GM21447 (cell line): Measurements from ENCODE around the gene CAMK2B.
"Not testable (repeated sequence)": the region's sequence is repeated elsewhere in the genome, so short reads cannot be mapped to it uniquely, and the experiment has no call there.

ENCODE experiments used
- ATAC-seq: cut with Tn5 transposase; IDR thresholded peaks from one replicate; pipeline ENCODE4 v1.9.1; 2021; ENCODE audit not compliant: unreplicated experiment

Gene CAMK2B

DNA sequence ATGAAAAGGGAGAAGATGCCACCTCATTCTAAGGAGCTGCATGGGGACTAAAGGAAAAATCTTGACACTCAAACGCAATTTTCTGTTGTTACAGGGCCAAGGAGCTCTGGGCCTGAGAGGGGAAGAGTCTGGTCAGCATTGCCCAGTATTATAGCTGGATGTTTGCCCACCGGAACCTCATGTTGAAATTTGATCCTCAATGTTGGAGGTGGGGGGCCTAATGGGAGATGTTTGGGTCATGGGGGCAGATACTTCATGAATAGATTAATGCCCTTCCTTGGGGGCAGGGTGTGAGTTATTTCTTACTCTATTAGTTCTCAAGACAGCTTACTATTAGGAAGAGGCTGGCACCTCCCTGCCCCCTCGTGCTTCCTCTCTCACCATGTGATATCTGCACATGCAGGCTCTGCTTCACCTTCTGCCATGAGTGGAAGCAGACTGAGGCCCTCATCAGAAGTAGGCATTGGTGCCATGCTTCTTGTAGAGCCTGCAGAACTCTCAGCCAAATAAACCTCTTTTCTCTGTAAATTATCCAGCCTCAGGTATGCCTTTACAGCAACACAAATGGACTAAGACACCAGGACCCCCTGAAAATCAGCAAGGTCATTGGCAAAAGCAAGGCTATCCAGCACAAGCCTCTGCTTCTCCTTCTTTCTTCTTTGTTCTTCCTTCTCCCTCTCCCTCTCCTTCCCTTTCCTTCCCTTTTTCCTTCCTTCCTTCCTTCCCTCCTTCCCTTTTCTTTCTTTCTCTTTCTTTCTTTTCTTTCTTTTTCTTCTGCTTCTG lies 151.3 kb downstream of the CAMK2B start:
- ATAC-seq, result no peak

DNA sequence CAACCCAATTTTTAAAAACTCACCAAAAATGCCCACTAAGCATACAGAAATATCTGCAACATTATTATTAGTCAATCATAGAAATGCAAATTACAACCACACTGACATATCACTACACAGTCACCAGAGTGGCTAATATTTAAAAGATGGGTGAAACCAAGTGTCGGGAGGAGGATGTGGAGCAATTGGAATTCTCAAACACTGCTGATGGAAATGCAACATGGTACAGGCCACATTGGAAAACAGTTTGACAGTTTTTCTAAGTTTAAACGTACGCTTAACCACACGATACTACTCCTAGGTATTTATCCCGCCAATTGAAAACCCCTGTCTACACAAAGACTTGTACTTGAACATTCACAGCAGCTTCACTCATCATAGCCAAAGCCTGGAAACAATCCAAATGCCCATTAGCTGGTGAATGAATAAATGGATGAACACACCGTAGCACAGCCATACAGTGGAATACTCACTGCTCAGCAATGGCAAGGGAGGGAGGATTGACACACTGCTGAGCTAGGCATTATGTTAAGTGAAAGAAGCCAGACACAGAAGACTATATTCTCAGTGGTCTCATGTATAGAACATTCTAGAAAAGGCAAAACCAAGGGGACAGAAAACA lies 152.5 kb downstream of the CAMK2B start:
- ATAC-seq, result no peak

DNA sequence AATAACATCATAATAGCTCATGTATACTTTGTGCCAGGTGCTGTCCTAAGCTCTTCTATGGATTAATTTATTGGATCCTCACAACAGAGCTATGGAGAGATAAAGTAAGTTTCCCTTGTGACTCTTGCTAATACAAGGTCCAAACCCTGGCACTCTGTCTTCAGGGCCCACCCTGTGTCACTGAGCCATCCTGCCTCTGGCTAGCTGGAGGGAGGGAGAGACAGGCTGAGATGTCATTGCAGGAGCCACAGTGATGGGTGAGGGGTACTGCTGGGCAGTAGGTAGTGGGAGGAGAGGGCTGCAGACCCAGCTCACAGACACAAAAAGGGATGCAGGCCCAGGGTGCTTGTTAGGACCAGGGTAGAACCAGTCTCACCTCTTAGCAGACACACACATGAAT lies 153.0 kb downstream of the CAMK2B start:
- no peak for ATAC-seq

DNA sequence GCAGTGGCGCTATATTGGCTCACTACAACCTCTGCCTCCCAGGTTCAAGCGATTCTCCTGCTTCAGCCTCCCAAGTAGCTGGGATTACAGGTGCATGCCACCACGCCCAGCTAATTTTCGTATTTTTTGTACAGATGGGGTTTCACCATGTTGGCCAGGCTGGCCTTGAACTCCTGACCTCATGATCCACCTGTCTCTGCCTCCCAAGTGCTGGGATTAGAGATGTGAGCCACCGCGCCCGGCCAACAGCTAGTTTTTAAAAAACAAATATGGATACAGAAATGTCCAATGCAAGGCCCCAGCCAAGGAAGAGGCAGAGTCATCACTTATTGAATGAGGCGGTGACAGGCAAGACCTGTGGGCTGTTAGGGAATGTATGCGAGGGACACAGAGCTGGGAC lies 153.5 kb downstream of the CAMK2B start:
- ATAC-seq, result not testable (repeated sequence)

DNA sequence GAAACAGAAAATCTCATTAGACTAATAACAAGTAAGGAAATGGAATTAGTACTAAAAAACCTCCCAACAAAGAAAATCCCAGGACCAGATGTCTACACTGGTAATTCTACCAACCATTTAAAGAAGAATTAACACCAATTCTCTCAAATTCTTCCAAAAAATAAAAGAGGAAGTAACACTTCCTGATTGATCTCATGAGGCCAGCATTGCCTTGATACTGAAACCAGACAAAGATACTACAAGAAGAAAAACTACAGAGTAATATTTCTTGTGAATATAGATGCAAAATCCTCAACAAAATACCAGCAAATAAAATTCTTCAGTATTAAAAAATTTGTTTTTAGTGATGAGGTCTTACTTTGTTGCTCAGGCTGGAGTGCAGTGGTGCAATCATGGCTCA lies 157.5 kb downstream of the CAMK2B start:
- ATAC-seq, result no peak
